ENCODE measurements around the gene SEMA3C.

The SEMA3C gene

DNA sequence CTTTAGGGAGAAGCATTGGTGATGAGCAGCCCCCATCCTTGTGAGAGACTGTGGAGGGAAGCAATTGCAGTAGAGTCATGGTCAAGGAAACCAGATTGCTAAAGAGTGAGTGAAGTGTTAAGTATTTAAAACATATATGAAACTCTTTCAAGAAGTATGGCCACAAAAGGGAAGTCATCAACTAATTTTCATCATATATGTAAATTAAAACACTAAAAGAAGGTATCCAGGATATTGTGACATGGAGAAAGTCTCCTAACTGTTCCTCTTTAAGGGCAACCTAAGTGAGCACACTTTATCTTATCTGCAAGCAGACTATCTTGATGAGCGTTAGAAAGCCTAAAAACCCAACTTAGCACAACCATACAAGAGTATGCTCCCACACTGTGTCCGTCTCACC lies 210.7 kb downstream of the SEMA3C start:
- Histone ChIP-seq H3K27ac (ENCODE audit: low read depth, low read length) (no peak overlapping the region), H3K9ac (ENCODE audit: low read depth in 1 of 2, low read length in 2 of 2) (no peak overlapping the region), H3K36me3 (ENCODE audit: control insufficient read depth in 1 of 2, insufficient read depth in 2 of 2, low read length in 2 of 2) (no peaks in the 10 kb centered on the region), H3K4me3 (ENCODE audit: low read depth in 1 of 2, low read length in 2 of 2) (no peak overlapping the region), H3K27me3 (ENCODE audit: control insufficient read depth in 1 of 2, insufficient read depth in 2 of 2, low read length in 2 of 2) (no peaks in the 10 kb centered on the region), H3K9me3 (ENCODE audit: control insufficient read depth in 1 of 2, low read length in 2 of 2) (no peaks in the 10 kb centered on the region), H3K4me1 (ENCODE audit: control insufficient read depth in 1 of 2, insufficient read depth in 2 of 2, low read length in 2 of 2) (peaks cover 3 to 4% of the 10 kb centered on the region in 2 donors)

DNA sequence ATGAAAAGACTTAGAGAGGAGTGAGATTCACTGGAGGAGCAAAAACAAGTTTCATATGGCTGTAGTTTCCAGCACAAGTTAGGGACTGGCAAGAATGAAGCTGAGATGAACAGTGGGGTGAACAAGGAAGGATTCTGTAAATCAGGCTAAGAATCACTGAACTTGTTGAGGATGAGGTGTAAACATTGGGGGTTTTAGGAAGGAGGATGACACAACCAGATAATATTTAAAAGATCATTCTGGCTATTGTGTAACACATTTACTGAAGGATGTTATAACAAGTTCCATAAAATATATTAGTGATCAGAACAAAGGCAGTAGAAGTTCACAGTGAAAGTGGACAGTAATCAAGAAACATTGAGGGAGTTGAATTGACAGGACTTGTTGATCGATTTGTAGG lies 211.5 kb downstream of the SEMA3C start:
- H3K9me3 ChIP-seq (ENCODE audit: control insufficient read depth in 1 of 2, low read length in 2 of 2), result no peaks in the 10 kb centered on the region
- no peak overlapping the region for H3K27ac ChIP-seq (ENCODE audit: low read depth, low read length)
- H3K36me3 ChIP-seq (ENCODE audit: control insufficient read depth in 1 of 2, insufficient read depth in 2 of 2, low read length in 2 of 2), result no peaks in the 10 kb centered on the region
- no peaks in the 10 kb centered on the region for H3K27me3 ChIP-seq (ENCODE audit: control insufficient read depth in 1 of 2, insufficient read depth in 2 of 2, low read length in 2 of 2)
- H3K4me1 ChIP-seq (ENCODE audit: control insufficient read depth in 1 of 2, insufficient read depth in 2 of 2, low read length in 2 of 2), result peaks cover 3 to 4% of the 10 kb centered on the region in 2 donors
- H3K9ac ChIP-seq (ENCODE audit: low read depth in 1 of 2, low read length in 2 of 2), result no peak overlapping the region
- no peak overlapping the region for H3K4me3 ChIP-seq (ENCODE audit: low read depth in 1 of 2, low read length in 2 of 2)

GRCh38 chr7:80705130-80705781 lies 213.6 kb downstream of the SEMA3C start:
- Histone ChIP-seq H3K27ac (ENCODE audit: low read depth, low read length) (no peak overlapping the region), H3K4me3 (ENCODE audit: low read depth in 1 of 2, low read length in 2 of 2) (no peak overlapping the region), H3K9ac (ENCODE audit: low read depth in 1 of 2, low read length in 2 of 2) (no peak overlapping the region), H3K36me3 (ENCODE audit: control insufficient read depth in 1 of 2, insufficient read depth in 2 of 2, low read length in 2 of 2) (no peaks in the 10 kb centered on the region), H3K9me3 (ENCODE audit: control insufficient read depth in 1 of 2, low read length in 2 of 2) (no peaks in the 10 kb centered on the region), H3K4me1 (ENCODE audit: control insufficient read depth in 1 of 2, insufficient read depth in 2 of 2, low read length in 2 of 2) (peaks cover 3 to 4% of the 10 kb centered on the region in 2 donors), H3K27me3 (ENCODE audit: control insufficient read depth in 1 of 2, insufficient read depth in 2 of 2, low read length in 2 of 2) (no peaks in the 10 kb centered on the region)

DNA sequence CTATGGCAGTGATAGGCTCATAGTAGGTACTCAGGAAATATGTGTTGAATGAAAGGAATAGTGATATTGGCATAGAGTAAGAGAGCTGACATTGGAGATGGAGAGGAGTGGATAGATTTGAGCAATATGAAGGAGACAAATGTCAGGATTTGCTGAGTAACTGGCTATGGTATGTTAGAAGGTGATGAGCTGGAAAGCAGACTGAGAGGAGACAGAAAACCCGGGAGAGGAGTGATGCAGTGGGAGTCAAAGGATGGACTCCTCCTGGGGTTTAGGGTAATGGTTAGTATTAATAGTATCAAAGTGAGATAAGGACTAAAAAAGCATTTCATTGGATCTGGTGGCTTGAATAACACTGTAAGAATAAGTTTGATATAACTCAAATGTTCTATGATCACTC lies 215.6 kb downstream of the SEMA3C start:
- H3K9me3 ChIP-seq (ENCODE audit: control insufficient read depth in 1 of 2, low read length in 2 of 2), result no peaks in the 10 kb centered on the region
- H3K27ac ChIP-seq (ENCODE audit: low read depth, low read length), result no peak overlapping the region
- H3K4me3 ChIP-seq (ENCODE audit: low read depth in 1 of 2, low read length in 2 of 2), result no peak overlapping the region
- no peak overlapping the region for H3K9ac ChIP-seq (ENCODE audit: low read depth in 1 of 2, low read length in 2 of 2)
- H3K36me3 ChIP-seq (ENCODE audit: control insufficient read depth in 1 of 2, insufficient read depth in 2 of 2, low read length in 2 of 2), result no peaks in the 10 kb centered on the region
- peaks cover 4 to 9% of the 10 kb centered on the region in 2 donors for H3K4me1 ChIP-seq (ENCODE audit: control insufficient read depth in 1 of 2, insufficient read depth in 2 of 2, low read length in 2 of 2)
- H3K27me3 ChIP-seq (ENCODE audit: control insufficient read depth in 1 of 2, insufficient read depth in 2 of 2, low read length in 2 of 2), result no peaks in the 10 kb centered on the region

- Histone ChIP-seq H3K27ac (ENCODE audit: low read depth, low read length) (no peak overlapping the region), H3K36me3 (ENCODE audit: control insufficient read depth in 1 of 2, insufficient read depth in 2 of 2, low read length in 2 of 2) (no peaks in the 10 kb centered on the region), H3K27me3 (ENCODE audit: control insufficient read depth in 1 of 2, insufficient read depth in 2 of 2, low read length in 2 of 2) (no peaks in the 10 kb centered on the region), H3K9ac (ENCODE audit: low read depth in 1 of 2, low read length in 2 of 2) (no peak overlapping the region), H3K4me3 (ENCODE audit: low read depth in 1 of 2, low read length in 2 of 2) (no peak overlapping the region), H3K9me3 (ENCODE audit: control insufficient read depth in 1 of 2, low read length in 2 of 2) (no peaks in the 10 kb centered on the region), H3K4me1 (ENCODE audit: control insufficient read depth in 1 of 2, insufficient read depth in 2 of 2, low read length in 2 of 2) (peaks cover 0 to 6% of the 10 kb centered on the region in 2 donors)
Observed at GRCh38 chr7:80699721-80700256, 219.1 kb downstream of the SEMA3C start.

- Histone ChIP-seq H3K9ac (ENCODE audit: low read depth in 1 of 2, low read length in 2 of 2) (no peak overlapping the region), H3K4me1 (ENCODE audit: control insufficient read depth in 1 of 2, insufficient read depth in 2 of 2, low read length in 2 of 2) (peaks cover 0 to 6% of the 10 kb centered on the region in 2 donors), H3K27me3 (ENCODE audit: control insufficient read depth in 1 of 2, insufficient read depth in 2 of 2, low read length in 2 of 2) (no peaks in the 10 kb centered on the region), H3K9me3 (ENCODE audit: control insufficient read depth in 1 of 2, low read length in 2 of 2) (no peaks in the 10 kb centered on the region), H3K27ac (ENCODE audit: low read depth, low read length) (no peak overlapping the region), H3K36me3 (ENCODE audit: control insufficient read depth in 1 of 2, insufficient read depth in 2 of 2, low read length in 2 of 2) (no peaks in the 10 kb centered on the region), H3K4me3 (ENCODE audit: low read depth in 1 of 2, low read length in 2 of 2) (no peak overlapping the region)
Observed at GRCh38 chr7:80699045-80699638, 219.7 kb downstream of the SEMA3C start.
